ENCODE data around the gene PGLYRP2.
A peak's percentile ranks its signal among the peaks of the same experiment; 100 is the strongest.
"Not testable (repeated sequence)": the region's sequence is repeated elsewhere in the genome, so short reads cannot be mapped to it uniquely, and the experiment has no call there.

PGLYRP2 gene, protein sequence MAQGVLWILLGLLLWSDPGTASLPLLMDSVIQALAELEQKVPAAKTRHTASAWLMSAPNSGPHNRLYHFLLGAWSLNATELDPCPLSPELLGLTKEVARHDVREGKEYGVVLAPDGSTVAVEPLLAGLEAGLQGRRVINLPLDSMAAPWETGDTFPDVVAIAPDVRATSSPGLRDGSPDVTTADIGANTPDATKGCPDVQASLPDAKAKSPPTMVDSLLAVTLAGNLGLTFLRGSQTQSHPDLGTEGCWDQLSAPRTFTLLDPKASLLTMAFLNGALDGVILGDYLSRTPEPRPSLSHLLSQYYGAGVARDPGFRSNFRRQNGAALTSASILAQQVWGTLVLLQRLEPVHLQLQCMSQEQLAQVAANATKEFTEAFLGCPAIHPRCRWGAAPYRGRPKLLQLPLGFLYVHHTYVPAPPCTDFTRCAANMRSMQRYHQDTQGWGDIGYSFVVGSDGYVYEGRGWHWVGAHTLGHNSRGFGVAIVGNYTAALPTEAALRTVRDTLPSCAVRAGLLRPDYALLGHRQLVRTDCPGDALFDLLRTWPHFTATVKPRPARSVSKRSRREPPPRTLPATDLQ

GRCh38 chr19:15479391-15480345 lies at the start of gene PGLYRP2:
TSS of gene PGLYRP2 (minus strand) at chr19:15479501. CDS start at chr19:15479371, 130 bp downstream.
- DNase-seq = peak in 8 of 10 donors; percentile 46 to 95 (median 68)
- intact Hi-C loops (cut with DNase I) = no loop called here

GRCh38 chr19:15527705-15528104 lies 48.4 kb upstream of the PGLYRP2 start:
- intact Hi-C loops (cut with DNase I) = no loop called here
- no peak for DNase-seq

GRCh38 chr19:15526408-15526807 lies 47.1 kb upstream of the PGLYRP2 start:
- DNase-seq = no peak
- intact Hi-C loops (cut with DNase I) = no loop called here

GRCh38 chr19:15525291-15525690 lies 46.0 kb upstream of the PGLYRP2 start:
- intact Hi-C loops (cut with DNase I) = no loop called here
- DNase-seq = peak in 1 of 10 donors; percentile 78

- DNase-seq = no peak
- intact Hi-C loops (cut with DNase I) = no loop called here
These were observed 45.5 kb upstream of the PGLYRP2 start for GRCh38 chr19:15524781-15525180.

GRCh38 chr19:15519433-15519976 lies 40.2 kb upstream of the PGLYRP2 start:
- intact Hi-C loops (cut with DNase I) = no loop called here
- DNase-seq = peak in 1 of 10 donors; percentile 35

- peak in 1 of 10 donors; percentile 7 for DNase-seq
- intact Hi-C loops (cut with DNase I) = no loop called here
These were observed 38.5 kb upstream of the PGLYRP2 start for GRCh38 chr19:15517778-15518177.

GRCh38 chr19:15516363-15516762 lies 37.1 kb upstream of the PGLYRP2 start:
- DNase-seq = no peak
- intact Hi-C loops (cut with DNase I) = no loop called here

GRCh38 chr19:15515227-15515625 lies 35.9 kb upstream of the PGLYRP2 start:
- intact Hi-C loops (cut with DNase I) = not testable (repeated sequence)
- peak in 1 of 10 donors; percentile 22 for DNase-seq

GRCh38 chr19:15511671-15512424 lies 32.5 kb upstream of the PGLYRP2 start:
- peak in 1 of 10 donors; percentile 67 for DNase-seq
- intact Hi-C loops (cut with DNase I) = no loop called here

GRCh38 chr19:15508035-15508710 lies 28.9 kb upstream of the PGLYRP2 start, which contains the start of gene CYP4F22:
TSS of gene CYP4F22 (plus strand) at chr19:15508525. CDS start at chr19:15525337, 16,812 bp downstream.
- intact Hi-C loops (cut with DNase I) = no loop called here
- DNase-seq = peak in 1 of 10 donors; percentile 70

- peak in 1 of 10 donors; percentile 32 for DNase-seq
- intact Hi-C loops (cut with DNase I) = no loop called here
These were observed 28.1 kb upstream of the PGLYRP2 start for GRCh38 chr19:15507068-15508034.

- DNase-seq = peak in 1 of 10 donors; percentile 43
These were observed 26.8 kb upstream of the PGLYRP2 start for GRCh38 chr19:15506074-15506571.

DNA sequence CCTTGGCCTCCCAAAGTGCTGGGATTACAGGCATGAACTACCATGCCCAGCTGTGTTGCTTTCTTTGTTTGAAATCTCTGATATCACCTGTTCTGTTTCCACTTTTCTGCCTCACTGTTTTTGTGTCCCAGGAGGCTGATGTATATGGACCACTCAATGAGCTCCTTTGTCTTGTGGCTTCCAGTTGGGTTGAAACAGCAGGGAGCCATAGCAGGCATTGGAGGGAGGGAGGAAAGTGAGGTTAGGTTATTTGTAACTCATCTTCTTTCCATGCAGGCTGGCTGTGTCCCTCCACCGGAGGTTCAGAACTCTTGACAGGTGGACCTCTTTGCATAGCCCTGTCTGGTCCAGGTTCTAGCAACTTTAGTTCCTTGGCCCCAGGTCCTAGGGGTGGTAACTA lies 23.0 kb upstream of the PGLYRP2 start:
- intact Hi-C loops (cut with DNase I) = no loop called here
- DNase-seq = peak in 1 of 10 donors; percentile 8

More at GRCh38 chr19:15506074-15506571, 26.8 kb upstream of the PGLYRP2 start:
- intact Hi-C loops (cut with DNase I) = no loop called here

- intact Hi-C loops (cut with DNase I) = no loop called here
- DNase-seq = no peak
These were observed 22.3 kb upstream of the PGLYRP2 start for GRCh38 chr19:15501596-15501995.

GRCh38 chr19:15498910-15499309 lies 19.6 kb upstream of the PGLYRP2 start:
- DNase-seq = no peak
- intact Hi-C loops (cut with DNase I) = no loop called here

- DNase-seq = peak in 1 of 10 donors; percentile 32
- intact Hi-C loops (cut with DNase I) = no loop called here
These were observed 19.0 kb upstream of the PGLYRP2 start for GRCh38 chr19:15498156-15498858.

Data from posterior cingulate gyrus (tissue), 11 donors.